Measurements from ENCODE around the gene ATG2A. TPM values are rescaled to one million over a fixed set of nuclear protein-coding genes. Genes with fewer than 3 reads are reported as not detected.
"Not testable (repeated sequence)": the region's sequence is repeated elsewhere in the genome, so short reads cannot be mapped to it uniquely, and the experiment has no call there.

Gene ATG2A
- total RNA-seq, 1 donor from 2014 or later: 21.4 TPM

DNA sequence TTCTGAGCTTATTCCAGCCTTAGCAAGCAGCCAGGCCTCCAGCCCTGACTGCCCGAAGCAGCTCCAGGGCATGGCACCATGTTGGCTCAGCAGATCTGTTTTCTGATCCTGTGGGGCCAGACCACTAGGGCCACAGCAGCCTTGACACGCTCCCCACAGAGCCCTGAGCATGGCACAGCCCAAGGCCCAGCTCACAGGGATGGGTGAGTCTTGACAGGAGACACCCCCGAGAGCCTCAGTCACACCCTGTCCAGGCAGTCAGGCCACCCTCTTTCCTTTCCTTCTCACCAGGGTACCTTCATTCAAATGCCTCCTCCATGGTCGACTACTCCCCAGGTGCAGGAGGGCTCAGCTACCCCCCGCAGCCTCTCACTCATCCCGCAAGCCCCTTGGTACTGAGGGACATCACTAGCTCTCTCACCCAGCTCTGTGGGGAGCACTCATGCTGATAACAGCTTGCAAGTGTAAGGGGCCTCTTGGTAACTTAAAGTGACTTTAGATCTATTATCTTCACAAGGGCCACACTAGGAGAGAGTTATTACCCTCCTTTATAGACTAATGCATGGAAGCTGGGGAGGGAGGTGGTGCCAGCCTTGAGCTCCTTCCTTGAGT lies 68.7 kb downstream of the ATG2A start:
- Histone ChIP-seq H3K9me3 (ENCODE audit: insufficient read depth, low read depth, low read length) (no peaks in the 10 kb centered on the region), H3K4me3 (ENCODE audit: insufficient read depth, low read depth, low read length) (no peak overlapping the region), H3K9ac (ENCODE audit: low read length) (no peak overlapping the region), H3K36me3 (ENCODE audit: insufficient read depth, low read length) (no peaks in the 10 kb centered on the region), H3K4me1 (ENCODE audit: insufficient read depth, low read length) (peaks cover 6% of the 10 kb centered on the region), H4K20me1 (ENCODE audit: insufficient read depth, low read length) (no peaks in the 10 kb centered on the region), H3K4me2 (ENCODE audit: low read length) (no peak overlapping the region), H3K79me2 (ENCODE audit: insufficient read depth, low read length) (no peaks in the 10 kb centered on the region), H3K27ac (ENCODE audit: low read depth, low read length) (no peak overlapping the region), H2AFZ (ENCODE audit: low read depth, low read length) (no peak overlapping the region), H3K27me3 (ENCODE audit: insufficient read depth, low read length) (no peaks in the 10 kb centered on the region)
- no peaks in the 10 kb centered on the region for H3K4me1 Mint-ChIP-seq (ENCODE audit: low read depth, unreplicated experiment)
- no peaks in the 10 kb centered on the region for H3K9me3 Mint-ChIP-seq (ENCODE audit: unreplicated experiment)
- no peaks in the 10 kb centered on the region for H3K27me3 Mint-ChIP-seq (ENCODE audit: low read depth, unreplicated experiment)
- DNase-seq (ENCODE audit: low read depth) (no peak), FAIRE-seq (no peak)
- no peak for TF ChIP-seq EZH2 (IDR thresholded peaks at IDR 0.05; ENCODE audit: insufficient read depth, low read length)
- TF ChIP-seq, protein P1, sequence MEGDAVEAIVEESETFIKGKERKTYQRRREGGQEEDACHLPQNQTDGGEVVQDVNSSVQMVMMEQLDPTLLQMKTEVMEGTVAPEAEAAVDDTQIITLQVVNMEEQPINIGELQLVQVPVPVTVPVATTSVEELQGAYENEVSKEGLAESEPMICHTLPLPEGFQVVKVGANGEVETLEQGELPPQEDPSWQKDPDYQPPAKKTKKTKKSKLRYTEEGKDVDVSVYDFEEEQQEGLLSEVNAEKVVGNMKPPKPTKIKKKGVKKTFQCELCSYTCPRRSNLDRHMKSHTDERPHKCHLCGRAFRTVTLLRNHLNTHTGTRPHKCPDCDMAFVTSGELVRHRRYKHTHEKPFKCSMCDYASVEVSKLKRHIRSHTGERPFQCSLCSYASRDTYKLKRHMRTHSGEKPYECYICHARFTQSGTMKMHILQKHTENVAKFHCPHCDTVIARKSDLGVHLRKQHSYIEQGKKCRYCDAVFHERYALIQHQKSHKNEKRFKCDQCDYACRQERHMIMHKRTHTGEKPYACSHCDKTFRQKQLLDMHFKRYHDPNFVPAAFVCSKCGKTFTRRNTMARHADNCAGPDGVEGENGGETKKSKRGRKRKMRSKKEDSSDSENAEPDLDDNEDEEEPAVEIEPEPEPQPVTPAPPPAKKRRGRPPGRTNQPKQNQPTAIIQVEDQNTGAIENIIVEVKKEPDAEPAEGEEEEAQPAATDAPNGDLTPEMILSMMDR (IDR thresholded peaks at IDR 0.05; ENCODE audit: insufficient read depth, low read depth, low read length): no peak
- peaks cover 2% of the 10 kb centered on the region for H3K36me3 Mint-ChIP-seq (ENCODE audit: low read depth, unreplicated experiment)
- no peak overlapping the region for H3K27ac Mint-ChIP-seq (ENCODE audit: unreplicated experiment)
- H3K4me3 Mint-ChIP-seq (ENCODE audit: unreplicated experiment): no peak overlapping the region

GRCh38 chr11:64846998-64847666 lies 69.9 kb downstream of the ATG2A start:
- Mint-ChIP-seq H3K27ac (ENCODE audit: unreplicated experiment) (no peak overlapping the region), H3K9me3 (ENCODE audit: unreplicated experiment) (no peaks in the 10 kb centered on the region), H3K4me1 (ENCODE audit: low read depth, unreplicated experiment) (peaks cover 5% of the 10 kb centered on the region), H3K4me3 (ENCODE audit: unreplicated experiment) (no peak overlapping the region), H3K36me3 (ENCODE audit: low read depth, unreplicated experiment) (no peaks in the 10 kb centered on the region), H3K27me3 (ENCODE audit: low read depth, unreplicated experiment) (no peaks in the 10 kb centered on the region)
- H3K9ac ChIP-seq (ENCODE audit: low read length): no peak overlapping the region
- H3K79me2 ChIP-seq (ENCODE audit: insufficient read depth, low read length): no peaks in the 10 kb centered on the region
- H2AFZ ChIP-seq (ENCODE audit: low read depth, low read length): no peak overlapping the region
- H3K4me2 ChIP-seq (ENCODE audit: low read length): no peak overlapping the region
- H4K20me1 ChIP-seq (ENCODE audit: insufficient read depth, low read length): no peaks in the 10 kb centered on the region
- H3K9me3 ChIP-seq (ENCODE audit: insufficient read depth, low read depth, low read length): no peaks in the 10 kb centered on the region
- TF ChIP-seq EZH2 (IDR thresholded peaks at IDR 0.05; ENCODE audit: insufficient read depth, low read length): no peak
- TF ChIP-seq, protein P1 (IDR thresholded peaks at IDR 0.05; ENCODE audit: insufficient read depth, low read depth, low read length): peak; percentile 65
- H3K27me3 ChIP-seq (ENCODE audit: insufficient read depth, low read length): no peaks in the 10 kb centered on the region
- FAIRE-seq (no peak), DNase-seq (ENCODE audit: low read depth) (peak; percentile 47)
- H3K27ac ChIP-seq (ENCODE audit: low read depth, low read length): no peak overlapping the region
- no peaks in the 10 kb centered on the region for H3K36me3 ChIP-seq (ENCODE audit: insufficient read depth, low read length)
- H3K4me1 ChIP-seq (ENCODE audit: insufficient read depth, low read length): peaks cover 11% of the 10 kb centered on the region
- no peak overlapping the region for H3K4me3 ChIP-seq (ENCODE audit: insufficient read depth, low read depth, low read length)

DNA sequence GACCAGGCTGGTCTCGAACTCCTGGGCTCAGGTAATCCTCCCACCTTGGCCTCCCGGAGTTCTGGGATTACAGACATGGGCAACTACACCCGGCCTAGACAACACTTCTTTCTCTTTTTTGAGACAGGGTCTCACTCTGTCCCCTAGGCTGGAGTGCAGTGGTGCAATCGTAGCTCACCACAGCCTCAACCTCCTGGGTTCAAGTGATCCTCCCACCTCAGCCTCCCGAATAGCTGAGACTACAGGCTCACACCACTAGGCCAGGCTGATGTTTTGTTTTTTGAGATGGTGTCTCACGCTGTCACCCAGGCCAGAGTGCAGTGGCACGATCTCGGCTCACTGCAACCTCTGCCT lies 71.3 kb downstream of the ATG2A start:
- not testable (repeated sequence) for FAIRE-seq; H2AFZ ChIP-seq (ENCODE audit: low read depth, low read length); H3K4me1 Mint-ChIP-seq (ENCODE audit: low read depth, unreplicated experiment); H3K36me3 Mint-ChIP-seq (ENCODE audit: low read depth, unreplicated experiment); H3K4me2 ChIP-seq (ENCODE audit: low read length); H3K9me3 Mint-ChIP-seq (ENCODE audit: unreplicated experiment); H3K4me1 ChIP-seq (ENCODE audit: insufficient read depth, low read length); H4K20me1 ChIP-seq (ENCODE audit: insufficient read depth, low read length); H3K27ac Mint-ChIP-seq (ENCODE audit: unreplicated experiment); H3K4me3 ChIP-seq (ENCODE audit: insufficient read depth, low read depth, low read length); H3K4me3 Mint-ChIP-seq (ENCODE audit: unreplicated experiment); H3K9ac ChIP-seq (ENCODE audit: low read length); H3K36me3 ChIP-seq (ENCODE audit: insufficient read depth, low read length); H3K27me3 ChIP-seq (ENCODE audit: insufficient read depth, low read length); H3K9me3 ChIP-seq (ENCODE audit: insufficient read depth, low read depth, low read length); H3K27ac ChIP-seq (ENCODE audit: low read depth, low read length); DNase-seq (ENCODE audit: low read depth); H3K27me3 Mint-ChIP-seq (ENCODE audit: low read depth, unreplicated experiment); H3K79me2 ChIP-seq (ENCODE audit: insufficient read depth, low read length)

Measured in astrocyte (in vitro differentiated cells and primary cell).